Nucleus accumbens (tissue), 56 donors: ENCODE data around the gene PDE1C.
"Not testable (repeated sequence)": the region's sequence is repeated elsewhere in the genome, so short reads cannot be mapped to it uniquely, and the experiment has no call there.

ENCODE experiments used
- DNase-seq, 56 donors: peaks; one replicate each; lab custom pipeline; 2025; lab: John Stamatoyannopoulos, UW

The PDE1C gene

DNA sequence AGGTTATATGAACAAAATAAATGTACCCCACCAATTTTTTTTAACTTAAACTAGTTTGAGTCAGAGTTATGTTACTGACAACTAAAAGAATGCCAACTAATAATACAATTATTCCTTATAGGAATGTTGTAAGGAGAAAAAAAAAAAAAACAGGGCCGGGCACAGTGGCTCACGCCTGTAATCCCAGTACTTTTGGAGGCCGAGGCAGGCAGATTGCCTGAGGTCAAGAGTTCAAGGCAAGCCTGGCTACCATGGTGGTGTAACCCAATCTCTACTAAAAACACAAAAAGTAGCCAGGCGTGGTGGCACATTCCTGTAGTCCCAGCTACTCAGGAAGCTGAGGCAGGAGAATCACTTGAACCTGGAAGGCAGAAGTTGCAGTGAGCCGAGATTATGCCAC is 6.6 kb upstream of the PDE1C start:
- not testable (repeated sequence) for DNase-seq

DNA sequence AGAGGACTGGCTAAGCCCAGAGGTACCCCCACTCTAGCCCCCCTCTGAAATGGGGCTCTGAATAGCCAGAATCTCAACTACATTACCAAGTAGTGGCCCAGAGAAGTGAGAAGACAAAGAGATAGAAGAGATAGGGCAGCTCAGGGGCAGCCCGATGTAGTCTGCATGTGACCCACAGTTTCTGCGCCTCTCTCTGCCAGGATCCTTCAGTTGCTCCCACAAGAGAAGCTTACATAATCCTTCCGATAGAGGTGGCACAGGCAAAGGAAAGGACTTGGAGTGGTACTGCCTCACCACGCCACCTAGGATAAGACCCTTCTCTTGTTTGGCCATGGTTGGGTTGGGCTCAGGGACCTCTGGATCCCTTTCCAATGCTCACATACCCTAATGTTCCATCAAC is 5.4 kb upstream of the PDE1C start:
- DNase-seq: peak in 24 of 56 donors; percentile 7 to 80 (median 49)

DNA sequence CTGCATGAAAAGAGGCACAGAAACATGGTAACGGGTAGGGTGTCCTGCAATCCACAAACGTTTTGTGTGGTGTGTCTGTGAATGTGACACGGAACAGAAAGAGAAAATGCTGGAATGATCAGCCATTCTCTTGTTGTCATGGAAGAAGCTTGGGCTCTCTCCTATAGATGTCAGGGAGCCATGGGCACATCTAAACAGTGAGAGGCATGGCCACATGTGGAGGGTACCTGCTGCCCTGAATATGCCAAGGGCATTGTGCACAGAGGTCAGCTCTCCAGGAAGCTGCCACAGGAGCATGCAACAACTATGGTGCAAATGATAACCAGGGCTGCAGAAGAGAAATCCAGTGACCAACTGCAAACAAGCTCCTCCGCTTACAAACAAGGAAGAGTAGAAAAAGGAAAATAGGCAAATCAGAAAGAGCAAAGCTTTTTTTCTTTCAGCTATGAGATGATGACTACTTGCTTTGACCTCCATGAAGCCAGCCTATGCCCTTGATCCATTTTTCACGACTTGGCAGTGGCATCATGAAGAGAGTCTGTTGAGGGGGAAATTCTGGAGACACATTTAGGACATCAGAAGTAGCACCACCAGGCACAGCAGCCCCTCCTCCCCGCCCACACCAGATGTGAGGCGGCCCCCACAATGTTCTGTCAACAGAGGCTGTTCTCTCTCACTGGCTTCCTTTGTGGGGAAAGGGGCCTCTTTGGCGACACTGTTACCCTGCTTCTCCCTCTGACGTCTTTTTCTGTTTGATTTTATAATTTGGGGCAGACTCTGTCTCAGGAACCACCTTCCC is 4.8 kb upstream of the PDE1C start:
- DNase-seq: peak in 50 of 56 donors; percentile 20 to 86 (median 68)

DNA sequence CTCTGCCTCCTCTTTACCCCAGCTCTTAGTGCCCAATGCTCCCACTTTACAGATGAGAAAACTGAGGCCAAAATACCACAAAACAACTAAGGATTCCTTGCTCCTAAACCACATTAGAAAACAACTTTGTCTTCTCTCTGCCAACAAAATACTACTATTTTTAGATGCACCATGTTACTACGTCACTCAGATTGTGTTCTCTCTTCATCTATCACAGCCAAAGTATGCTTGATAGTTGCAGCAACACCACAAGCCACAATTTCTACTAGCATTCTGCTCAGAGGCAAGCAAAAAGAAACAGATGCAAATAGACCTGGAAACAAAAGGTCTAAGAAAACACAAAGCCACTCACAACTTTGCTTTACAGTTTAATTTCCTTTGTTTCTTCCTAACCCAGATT is 3.3 kb upstream of the PDE1C start:
- no peak for DNase-seq

DNA sequence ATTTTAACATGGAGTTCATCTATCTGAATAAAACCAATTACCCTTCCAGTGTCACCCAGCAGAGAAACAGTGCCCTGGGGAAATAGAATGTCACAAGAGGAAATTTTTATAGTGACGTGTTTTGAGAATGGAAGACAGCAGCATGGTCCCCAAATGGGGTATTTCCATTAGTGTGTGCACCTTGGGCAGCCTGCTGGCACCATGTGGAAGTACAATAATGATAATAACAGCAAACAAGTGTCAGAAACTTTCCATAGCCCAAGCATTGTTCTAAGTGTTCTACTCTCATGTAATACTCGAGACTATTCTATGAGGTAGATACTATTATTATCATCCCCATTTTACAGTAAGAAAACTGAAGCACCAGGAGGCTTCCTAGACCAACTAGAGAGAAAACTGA is 2.2 kb upstream of the PDE1C start:
- no peak for DNase-seq

DNA sequence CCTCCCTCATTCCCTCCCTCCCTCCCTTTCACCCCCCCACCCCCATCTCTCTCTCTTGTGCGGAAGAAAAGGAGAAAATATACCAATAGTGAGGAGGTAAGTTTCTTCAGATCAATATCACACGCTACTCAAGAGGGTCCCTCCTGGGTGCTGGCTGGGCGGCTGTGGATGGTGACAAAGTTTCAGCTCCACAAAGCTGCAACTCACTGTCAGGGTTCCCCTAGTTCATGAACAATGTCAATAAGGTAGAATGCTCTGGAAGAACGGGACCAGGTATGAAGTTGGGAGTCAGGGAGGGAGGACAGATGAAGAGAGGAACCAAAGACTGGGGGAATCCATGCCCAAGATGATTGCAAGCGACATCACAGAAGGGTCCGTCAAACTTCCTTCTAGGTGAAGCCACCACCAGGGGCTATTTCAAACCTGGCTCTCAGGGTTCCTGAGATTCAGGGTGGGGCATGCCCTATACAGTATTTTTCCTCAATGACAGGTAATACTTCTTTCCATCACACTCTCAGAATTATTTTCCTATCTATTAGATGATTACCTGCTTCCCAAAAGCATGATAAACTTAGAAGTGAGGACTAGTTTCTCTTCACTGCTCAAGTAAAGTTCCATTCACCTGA is 1.4 kb upstream of the PDE1C start:
- no peak for DNase-seq

GRCh38 chr7:32070051-32070405 is 179 bp downstream of the PDE1C start:
- DNase-seq: peak in 2 of 56 donors; percentile 22 to 49

DNA sequence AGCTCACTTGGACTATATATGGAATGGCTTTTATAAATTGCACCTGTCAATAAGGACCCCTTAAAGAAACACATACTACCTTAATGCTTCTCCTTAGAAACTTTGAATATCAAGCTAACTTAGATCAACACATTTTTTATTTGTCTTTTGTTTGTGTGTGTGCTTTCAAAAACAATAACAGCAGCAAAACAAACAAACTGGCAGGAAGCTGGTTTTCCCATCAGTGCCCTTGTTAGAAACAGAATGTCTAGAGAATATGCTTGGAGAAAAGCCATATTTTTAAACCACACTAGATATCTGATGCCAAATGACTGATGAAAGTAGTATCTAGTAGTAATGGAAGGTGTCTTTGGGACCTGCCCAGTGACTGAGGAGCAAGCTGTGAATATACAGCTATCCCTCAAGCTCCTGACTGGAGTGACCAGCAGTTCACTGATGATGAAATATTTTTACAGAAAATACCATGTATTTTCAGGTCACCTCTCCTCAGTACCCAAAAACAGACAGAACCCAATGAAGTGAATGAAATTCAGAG is 1.0 kb downstream of the PDE1C start:
- DNase-seq: no peak

DNA sequence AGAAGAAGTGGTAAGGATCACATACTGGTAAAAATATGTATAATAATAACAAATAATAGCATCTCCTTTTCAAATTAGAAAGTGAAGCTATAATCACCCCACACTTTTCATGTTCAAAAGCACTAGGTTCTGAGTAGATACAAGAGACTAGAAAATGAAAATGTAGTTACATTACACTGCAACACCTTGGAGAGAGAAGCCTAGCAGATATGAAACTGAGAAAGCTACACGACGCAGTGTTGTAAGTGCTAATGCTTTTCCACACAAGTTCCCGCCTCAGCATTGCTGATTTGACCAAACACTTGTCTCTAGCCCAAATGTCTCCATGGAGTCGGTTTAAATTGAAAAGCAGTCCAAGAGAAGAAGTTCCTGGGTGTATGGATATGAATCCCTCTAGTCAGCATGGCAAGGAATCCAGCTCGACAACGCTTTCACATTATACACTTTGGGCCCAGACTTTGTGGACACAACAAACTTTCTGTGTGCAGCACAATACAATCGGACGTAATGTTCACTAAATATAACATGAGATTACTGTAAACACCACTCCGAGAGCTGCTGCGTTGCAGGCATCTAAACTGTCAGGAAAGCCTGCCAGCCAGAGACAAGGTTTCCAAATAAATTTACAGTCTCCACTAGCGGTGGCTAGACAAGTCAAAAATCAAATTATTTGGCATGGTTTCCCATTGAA is 1.7 kb downstream of the PDE1C start:
- DNase-seq: peak in 2 of 56 donors; percentile 26 to 32

GRCh38 chr7:32066441-32066840 is 3.8 kb downstream of the PDE1C start:
- no peak for DNase-seq

DNA sequence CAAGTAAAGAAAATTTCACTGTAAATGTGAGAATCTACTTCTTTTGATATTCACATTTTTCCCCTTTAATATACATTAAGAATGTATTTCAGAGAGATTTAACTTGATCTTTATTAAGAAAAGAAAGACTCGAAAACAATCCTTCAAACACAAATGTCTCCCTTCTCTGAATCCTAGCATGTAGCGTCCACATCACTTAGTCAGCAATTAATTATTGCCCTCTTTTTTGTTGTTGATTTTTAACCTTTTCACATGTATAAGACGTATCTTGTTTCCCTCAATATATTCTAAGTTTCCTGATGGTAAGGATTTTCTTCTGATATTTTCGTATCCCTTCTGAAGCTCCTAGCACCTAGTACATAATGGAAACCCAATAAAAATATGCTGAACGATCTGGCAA is 6.6 kb downstream of the PDE1C start:
- DNase-seq: no peak

GRCh38 chr7:32062150-32062549 is 8.1 kb downstream of the PDE1C start:
- DNase-seq: peak in 25 of 56 donors; percentile 16 to 75 (median 33)

DNA sequence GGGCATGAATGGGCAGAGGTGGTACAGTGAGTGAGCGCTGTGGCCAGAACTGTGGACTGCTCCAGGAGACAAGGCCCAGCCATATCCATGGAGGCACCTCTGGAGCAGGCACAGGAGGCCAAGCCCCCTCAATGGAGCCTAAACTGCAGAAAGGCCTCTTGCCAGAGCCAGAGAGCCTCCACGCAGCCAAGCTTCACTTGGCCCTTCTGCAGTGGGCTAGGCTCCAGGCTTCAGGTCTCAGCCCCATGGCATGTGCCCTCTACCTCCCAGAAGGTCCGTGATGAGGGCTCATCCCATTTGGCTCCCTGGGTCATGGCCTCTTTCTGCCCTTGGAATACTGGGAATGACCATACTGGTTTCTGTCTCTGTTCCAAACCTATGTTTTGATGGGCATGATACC is 8.9 kb downstream of the PDE1C start:
- no peak for DNase-seq

DNA sequence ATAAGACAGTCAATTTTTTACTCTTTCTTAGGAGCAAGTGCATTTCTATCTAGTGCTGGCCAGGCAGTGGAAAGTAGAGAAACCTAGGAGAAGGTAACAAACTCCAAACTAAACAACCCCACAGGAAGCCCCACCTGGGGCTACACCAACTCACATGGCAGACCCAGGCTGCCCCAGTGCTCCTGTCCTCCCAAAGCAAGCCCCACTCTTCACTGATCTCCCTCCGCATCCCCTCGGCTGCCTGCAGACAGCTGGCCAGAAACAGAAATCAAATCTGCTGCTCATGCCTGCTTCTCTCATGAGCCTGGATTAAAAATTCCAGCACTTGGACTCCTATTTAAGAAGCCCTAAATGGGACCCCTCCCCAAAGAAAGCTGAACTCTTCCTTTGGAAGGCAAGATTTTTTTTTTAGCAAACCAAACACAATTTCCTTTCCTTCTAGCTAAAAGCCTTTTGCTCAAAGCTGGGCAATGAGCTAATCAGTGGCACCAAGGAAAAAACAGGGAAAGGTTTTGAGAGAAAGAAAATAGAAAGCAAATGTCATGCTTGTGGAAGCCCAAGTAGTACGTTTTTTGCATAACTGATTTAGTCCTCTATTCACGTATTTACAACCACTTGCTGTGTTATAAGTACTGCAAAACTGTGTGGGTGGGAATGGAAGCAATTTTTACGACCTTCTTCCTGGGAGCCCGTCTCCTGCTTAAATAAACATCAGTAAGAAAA is 10.8 kb downstream of the PDE1C start:
- DNase-seq: peak in 5 of 56 donors; percentile 21 to 70 (median 25)

- DNase-seq: no peak
Observed at GRCh38 chr7:32058002-32058401, 12.2 kb downstream of the PDE1C start.

- no peak for DNase-seq
Observed at GRCh38 chr7:32056767-32057166, 13.4 kb downstream of the PDE1C start.

- no peak for DNase-seq
Observed at GRCh38 chr7:32053204-32053603, 17.0 kb downstream of the PDE1C start.

- peak in 18 of 56 donors; percentile 18 to 63 (median 32) for DNase-seq
Observed at GRCh38 chr7:32051128-32051527, 19.1 kb downstream of the PDE1C start.

DNA sequence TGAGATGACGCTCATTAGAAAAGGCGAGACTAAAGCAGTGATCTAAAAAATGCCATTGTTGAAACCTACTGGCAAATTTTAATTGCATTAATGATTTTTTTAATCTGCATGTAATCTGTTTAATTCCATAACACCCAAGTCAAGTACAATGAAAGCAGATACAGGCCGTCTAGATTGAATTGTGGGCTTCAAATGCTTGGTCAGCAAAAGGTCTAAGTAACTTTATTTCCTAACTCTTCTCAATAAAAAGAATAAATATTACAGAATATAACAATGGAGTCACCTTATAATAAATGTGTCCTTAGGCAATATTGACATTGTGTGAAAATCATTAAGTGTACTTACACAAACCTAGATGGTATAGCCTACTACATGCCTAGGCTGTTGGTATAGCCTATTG is 20.6 kb downstream of the PDE1C start:
- DNase-seq: no peak

DNA sequence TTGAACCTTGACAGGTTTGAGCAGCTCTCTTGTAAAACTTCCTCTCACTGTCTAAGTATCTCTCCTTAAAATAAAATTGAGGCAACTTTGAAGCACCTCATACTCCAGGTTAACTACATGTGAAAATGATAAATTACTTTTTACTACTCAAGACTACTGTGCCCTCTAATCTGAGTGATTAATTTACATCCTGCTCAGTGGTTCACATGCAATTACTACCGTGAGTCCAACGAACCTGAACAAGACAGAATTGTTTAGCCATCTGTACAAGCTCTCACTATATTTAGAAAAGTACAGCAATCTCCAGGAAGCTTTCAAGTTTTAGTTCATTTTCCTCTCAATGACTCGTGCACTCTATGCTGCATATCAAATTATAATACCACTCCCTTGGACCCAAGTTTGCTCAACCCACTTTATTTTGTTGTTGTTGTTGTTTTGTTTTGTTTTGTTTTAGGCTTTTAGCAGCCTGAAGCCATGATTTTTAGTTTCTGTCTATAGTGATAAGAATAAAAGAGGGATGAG is 21.2 kb downstream of the PDE1C start:
- DNase-seq: no peak
